ENCODE data around the gene TBCK. TPM values are rescaled to one million over a fixed set of nuclear protein-coding genes. Genes with fewer than 3 reads are reported as not detected.

The TBCK gene
- total RNA-seq, 4 donors from 2014 or later = 22.7 to 28.7 (median 27.3) TPM

DNA sequence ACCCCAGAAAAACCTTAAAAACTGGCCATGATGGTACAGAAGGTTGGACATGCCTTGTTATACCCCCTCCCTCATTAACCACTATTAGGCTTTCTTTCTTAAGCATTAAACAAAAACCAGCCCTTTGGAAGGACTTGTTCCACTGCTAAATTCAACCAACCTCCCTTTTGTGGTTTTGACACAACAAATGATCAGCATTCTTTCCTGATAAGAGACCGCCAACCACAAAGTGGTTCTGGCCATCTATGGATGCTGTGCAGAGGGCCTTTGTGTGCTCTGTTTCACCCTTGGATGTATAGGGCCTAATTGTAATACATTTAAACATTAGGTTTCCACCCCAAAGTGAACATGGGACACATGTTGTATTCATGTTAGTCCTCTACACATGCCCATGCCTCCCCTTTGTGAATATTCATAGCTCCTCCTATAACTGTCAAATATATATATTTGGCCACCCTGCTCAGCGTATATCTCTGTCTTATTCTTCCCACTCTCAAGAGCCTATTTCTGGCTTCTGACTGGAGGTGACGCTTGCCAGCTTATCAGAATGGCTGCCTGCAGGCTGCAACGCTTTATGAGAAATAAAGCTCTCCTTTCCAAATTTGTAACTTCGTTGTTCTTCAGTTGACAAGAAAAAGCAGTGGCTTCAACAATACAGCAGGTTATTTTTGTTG is 294.1 kb downstream of the TBCK start:
- Histone ChIP-seq H3K9me3 (no peaks in the 10 kb centered on the region), H3K36me3 (no peaks in the 10 kb centered on the region), H3K4me1 (no peaks in the 10 kb centered on the region), H3K4me3 (no peak overlapping the region), H3K27ac (replicated peaks in 1 of 4) (no peak overlapping the region), H3K27me3 (no peaks in the 10 kb centered on the region)
- TF ChIP-seq POLR2AphosphoS5 (IDR thresholded peaks at IDR 0.05) (no peak), EP300 (IDR thresholded peaks at IDR 0.05) (no peak), POLR2A (IDR thresholded peaks at IDR 0.05; ENCODE audit: low read depth) (no peak)
- TF ChIP-seq, protein P1, sequence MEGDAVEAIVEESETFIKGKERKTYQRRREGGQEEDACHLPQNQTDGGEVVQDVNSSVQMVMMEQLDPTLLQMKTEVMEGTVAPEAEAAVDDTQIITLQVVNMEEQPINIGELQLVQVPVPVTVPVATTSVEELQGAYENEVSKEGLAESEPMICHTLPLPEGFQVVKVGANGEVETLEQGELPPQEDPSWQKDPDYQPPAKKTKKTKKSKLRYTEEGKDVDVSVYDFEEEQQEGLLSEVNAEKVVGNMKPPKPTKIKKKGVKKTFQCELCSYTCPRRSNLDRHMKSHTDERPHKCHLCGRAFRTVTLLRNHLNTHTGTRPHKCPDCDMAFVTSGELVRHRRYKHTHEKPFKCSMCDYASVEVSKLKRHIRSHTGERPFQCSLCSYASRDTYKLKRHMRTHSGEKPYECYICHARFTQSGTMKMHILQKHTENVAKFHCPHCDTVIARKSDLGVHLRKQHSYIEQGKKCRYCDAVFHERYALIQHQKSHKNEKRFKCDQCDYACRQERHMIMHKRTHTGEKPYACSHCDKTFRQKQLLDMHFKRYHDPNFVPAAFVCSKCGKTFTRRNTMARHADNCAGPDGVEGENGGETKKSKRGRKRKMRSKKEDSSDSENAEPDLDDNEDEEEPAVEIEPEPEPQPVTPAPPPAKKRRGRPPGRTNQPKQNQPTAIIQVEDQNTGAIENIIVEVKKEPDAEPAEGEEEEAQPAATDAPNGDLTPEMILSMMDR (IDR thresholded peaks at IDR 0.05) = no peak
- whole genome bisulfite sequencing = 82% methylated on average over 5 of the region's 5 CpGs
- DNase-seq (ENCODE audit: extremely low spot score) = no peak
- intact Hi-C loops (cut with DNase I) = no loop called here

DNA sequence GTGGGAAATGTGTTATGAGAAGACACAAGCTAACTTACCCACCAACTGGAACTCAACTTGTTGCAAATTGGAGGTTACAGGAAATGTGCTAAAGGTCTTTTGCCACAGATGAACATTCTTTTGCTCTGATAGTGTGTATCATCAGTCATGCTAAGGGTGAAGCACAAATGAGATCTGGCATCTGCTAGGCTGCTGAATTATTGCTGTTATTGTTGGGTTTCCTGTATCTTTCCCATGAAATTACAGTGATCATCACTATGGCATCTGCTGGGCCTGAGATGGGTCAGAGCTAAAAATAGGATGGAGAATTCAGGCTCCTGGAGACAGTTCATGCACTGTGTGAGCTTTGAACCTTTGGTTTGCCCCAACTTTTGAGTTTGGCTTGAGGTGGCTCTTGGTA is 296.2 kb downstream of the TBCK start:
- no peaks in the 10 kb centered on the region for H3K27me3 ChIP-seq
- H3K27ac ChIP-seq (replicated peaks in 1 of 4) = no peak overlapping the region
- TF ChIP-seq EP300 (IDR thresholded peaks at IDR 0.05) (no peak), POLR2A (IDR thresholded peaks at IDR 0.05; ENCODE audit: low read depth) (no peak), POLR2AphosphoS5 (IDR thresholded peaks at IDR 0.05) (no peak)
- TF ChIP-seq, protein P1 (IDR thresholded peaks at IDR 0.05) = no peak
- no peak overlapping the region for H3K4me3 ChIP-seq
- H3K4me1 ChIP-seq = no peaks in the 10 kb centered on the region
- intact Hi-C loops (cut with DNase I) = no loop called here
- no peaks in the 10 kb centered on the region for H3K9me3 ChIP-seq
- no peaks in the 10 kb centered on the region for H3K36me3 ChIP-seq
- no peak for DNase-seq (ENCODE audit: extremely low spot score)

DNA sequence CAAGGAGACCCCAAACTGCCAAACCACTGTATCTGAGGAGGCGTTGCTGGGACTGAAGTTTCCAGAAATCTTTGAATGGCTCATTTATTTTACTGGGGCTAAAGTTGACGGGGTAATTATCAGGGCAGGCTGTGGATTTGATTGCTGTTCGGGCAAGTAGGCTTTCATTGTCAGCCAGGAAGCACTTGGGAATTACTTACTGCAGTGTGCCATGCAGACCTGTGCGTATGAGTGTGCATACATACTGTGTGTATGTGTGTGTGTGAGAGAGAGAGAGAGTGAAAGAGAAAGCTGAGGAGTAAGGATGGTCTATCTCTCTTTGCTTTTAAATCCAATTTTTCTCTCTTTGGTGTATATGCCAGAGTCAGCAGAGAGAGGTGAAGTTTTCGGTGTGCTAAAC is 298.0 kb downstream of the TBCK start:
- no peak overlapping the region for H3K27ac ChIP-seq (replicated peaks in 1 of 4)
- no peaks in the 10 kb centered on the region for H3K4me1 ChIP-seq
- H3K9me3 ChIP-seq = no peaks in the 10 kb centered on the region
- DNase-seq (ENCODE audit: extremely low spot score) = no peak
- H3K4me3 ChIP-seq = no peak overlapping the region
- no peaks in the 10 kb centered on the region for H3K27me3 ChIP-seq
- WGBS = 88% methylated on average over 5 of the region's 5 CpGs
- no peaks in the 10 kb centered on the region for H3K36me3 ChIP-seq
- TF ChIP-seq EP300 (IDR thresholded peaks at IDR 0.05) (no peak), POLR2AphosphoS5 (IDR thresholded peaks at IDR 0.05) (no peak), POLR2A (IDR thresholded peaks at IDR 0.05; ENCODE audit: low read depth) (no peak)
- TF ChIP-seq, protein P1 (IDR thresholded peaks at IDR 0.05) = no peak
- intact Hi-C loops (cut with DNase I) = no loop called here

DNA sequence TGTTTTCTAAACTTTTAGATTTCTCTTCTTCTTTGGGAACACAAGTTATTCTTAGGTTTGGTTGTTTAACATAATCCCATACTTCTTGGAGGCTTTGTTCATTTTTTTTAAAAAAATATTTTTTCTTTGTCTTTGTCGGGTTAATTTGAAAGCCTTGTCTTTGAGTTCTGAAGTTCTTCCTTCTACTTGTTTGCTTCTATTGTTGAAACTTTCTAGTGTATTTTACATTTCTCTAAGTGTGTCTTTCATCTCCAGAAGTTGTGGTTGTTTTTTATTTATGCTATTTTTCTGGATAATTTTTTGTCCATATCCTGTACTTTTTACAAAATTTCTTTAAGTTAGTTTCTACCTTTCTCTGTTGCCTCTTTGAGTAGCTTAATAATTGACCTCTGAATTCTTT is 304.6 kb downstream of the TBCK start:
- DNase-seq (ENCODE audit: extremely low spot score) = no peak
- no peaks in the 10 kb centered on the region for H3K4me1 ChIP-seq
- H3K4me3 ChIP-seq = no peak overlapping the region
- H3K36me3 ChIP-seq = no peaks in the 10 kb centered on the region
- TF ChIP-seq POLR2AphosphoS5 (IDR thresholded peaks at IDR 0.05) (no peak), EP300 (IDR thresholded peaks at IDR 0.05) (no peak), POLR2A (IDR thresholded peaks at IDR 0.05; ENCODE audit: low read depth) (no peak)
- TF ChIP-seq, protein P1 (IDR thresholded peaks at IDR 0.05) = no peak
- no peak overlapping the region for H3K27ac ChIP-seq (replicated peaks in 1 of 4)
- intact Hi-C loops (cut with DNase I) = no loop called here
- WGBS = 97% methylated on average over 1 of the region's 1 CpG
- no peaks in the 10 kb centered on the region for H3K27me3 ChIP-seq
- peaks cover 0 to 12% (median 7%) of the 10 kb centered on the region in 4 donors for H3K9me3 ChIP-seq

DNA sequence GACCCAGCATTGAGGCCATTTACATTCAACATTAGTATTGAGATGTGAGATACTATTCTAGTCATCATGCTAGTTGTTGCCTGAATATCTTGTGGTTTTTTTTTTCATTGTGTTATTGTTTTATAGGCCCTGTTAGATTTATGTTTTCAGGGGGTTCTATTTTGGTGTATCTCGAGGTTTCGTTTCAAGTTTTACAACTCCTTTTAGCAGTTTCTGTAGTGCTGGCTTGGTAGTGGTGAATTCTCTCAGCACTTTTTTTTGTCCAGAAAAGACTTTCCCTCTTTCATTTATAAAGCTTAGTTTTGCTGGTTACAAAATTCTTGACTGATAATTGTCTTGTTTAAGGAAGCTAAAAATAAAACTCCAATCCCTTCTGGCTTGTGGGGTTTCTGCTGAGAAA is 305.2 kb downstream of the TBCK start:
- intact Hi-C loops (cut with DNase I) = no loop called here
- no peaks in the 10 kb centered on the region for H3K4me1 ChIP-seq
- peaks cover 0 to 12% (median 7%) of the 10 kb centered on the region in 4 donors for H3K9me3 ChIP-seq
- TF ChIP-seq EP300 (IDR thresholded peaks at IDR 0.05) (no peak), POLR2AphosphoS5 (IDR thresholded peaks at IDR 0.05) (no peak), POLR2A (IDR thresholded peaks at IDR 0.05; ENCODE audit: low read depth) (no peak)
- TF ChIP-seq, protein P1 (IDR thresholded peaks at IDR 0.05) = no peak
- H3K4me3 ChIP-seq = no peak overlapping the region
- no peaks in the 10 kb centered on the region for H3K36me3 ChIP-seq
- no peak overlapping the region for H3K27ac ChIP-seq (replicated peaks in 1 of 4)
- no peaks in the 10 kb centered on the region for H3K27me3 ChIP-seq
- no peak for DNase-seq (ENCODE audit: extremely low spot score)
- 91% methylated on average over 2 of the region's 2 CpGs for WGBS
